ENCODE results near the gene KIF3B.
"Not testable (repeated sequence)": the region's sequence is repeated elsewhere in the genome, so short reads cannot be mapped to it uniquely, and the experiment has no call there.

The KIF3B gene

GRCh38 chr20:32357869-32358631 is 80.6 kb downstream of the KIF3B start, which contains the start of gene ASXL1:
Gene ASXL1 (plus strand): TSS chr20:32358331. CDS start chr20:32358776, 445 bp downstream.
- peak; percentile 97 for DNase-seq

GRCh38 chr20:32358632-32358882 is 81.1 kb downstream of the KIF3B start:
- no peak for DNase-seq

GRCh38 chr20:32358883-32359632 is 81.6 kb downstream of the KIF3B start:
- DNase-seq = peak; percentile 78

- DNase-seq = peak; percentile 30
Measured at GRCh38 chr20:32359633-32360332, 82.3 kb downstream of the KIF3B start.

- no peak for DNase-seq
Measured at GRCh38 chr20:32360333-32360634, 82.8 kb downstream of the KIF3B start.

- DNase-seq = peak; percentile 24
Measured at GRCh38 chr20:32362901-32363364, 85.5 kb downstream of the KIF3B start.

GRCh38 chr20:32363492-32363891 is 86.0 kb downstream of the KIF3B start:
- no peak for DNase-seq

- no peak for DNase-seq
Measured at GRCh38 chr20:32364554-32365208, 87.2 kb downstream of the KIF3B start.

- DNase-seq = no peak
Measured at GRCh38 chr20:32365564-32365963, 88.1 kb downstream of the KIF3B start.

GRCh38 chr20:32366380-32366779 is 88.9 kb downstream of the KIF3B start:
- no peak for DNase-seq

- no peak for DNase-seq
Measured at GRCh38 chr20:32368323-32368722, 90.9 kb downstream of the KIF3B start.

GRCh38 chr20:32368925-32369324 is 91.5 kb downstream of the KIF3B start:
- DNase-seq = no peak

- no peak for DNase-seq
Measured at GRCh38 chr20:32370897-32371296, 93.4 kb downstream of the KIF3B start.

- no peak for DNase-seq
Measured at GRCh38 chr20:32378461-32378860, 101.0 kb downstream of the KIF3B start.

GRCh38 chr20:32380037-32380436 is 102.6 kb downstream of the KIF3B start:
- not testable (repeated sequence) for DNase-seq

- DNase-seq = no peak
Measured at GRCh38 chr20:32380745-32381144, 103.3 kb downstream of the KIF3B start.

GRCh38 chr20:32382102-32382950 is 104.9 kb downstream of the KIF3B start:
- DNase-seq = no peak

GRCh38 chr20:32383441-32383840 is 106.0 kb downstream of the KIF3B start:
- DNase-seq = not testable (repeated sequence)

All from CD4-positive, alpha-beta T cell treated with Interleukin-21 for 1 hour (primary cell).